GM23338 (cell line): ENCODE results near the gene GPR25. TPM values are rescaled to one million over a fixed set of nuclear protein-coding genes. Genes with fewer than 3 reads are reported as not detected.
A peak's percentile ranks its signal among the peaks of the same experiment; 100 is the strongest.

Experiments used
- ATAC-seq: fragments of 200-7000 bp; cut with Tn5 transposase; 3 replicates; pipeline ENCODE4 v1.9.1; 2020
- DNase-seq: peaks from one replicate; pipeline ENCODE4 v3.0.0-alpha.2; 2015; ENCODE audit warnings: low spot score
- H2AFZ ChIP-seq: fragments of 200-600 bp; sonication (generic); 2 replicates; pipeline ENCODE4 v1.8.0; 2016; ENCODE audit warnings: antibody characterized with exemption, mild to moderate bottlenecking, moderate library complexity
- H3F3A ChIP-seq: fragments of 200-600 bp; sonication (generic); replicated peaks from 2 replicates; pipeline ENCODE4 v1.8.0; 2017; ENCODE audit warnings: antibody characterized with exemption, mixed run types, low read depth
- H3K27ac ChIP-seq: fragments of 200-600 bp; sonication (generic); 2 replicates; pipeline ENCODE4 v1.6.1; 2016; ENCODE audit warnings: low read depth
- H3K27me3 ChIP-seq: fragments of 200-600 bp; sonication (generic); 2 replicates; pipeline ENCODE4 v1.8.0; 2016; ENCODE audit warnings: mild to moderate bottlenecking, mixed run types, moderate library complexity; ENCODE audit not compliant: insufficient read depth
- H3K36me3 ChIP-seq: fragments of 200-600 bp; sonication (generic); 2 replicates; pipeline ENCODE4 v1.8.0; 2016; ENCODE audit warnings: mild to moderate bottlenecking; ENCODE audit not compliant: insufficient read depth
- H3K4me1 ChIP-seq: fragments of 200-600 bp; sonication (generic); 2 replicates; pipeline ENCODE4 v1.8.0; 2016; ENCODE audit warnings: mild to moderate bottlenecking, moderate library complexity; ENCODE audit not compliant: insufficient read depth
- H3K4me2 ChIP-seq: fragments of 200-600 bp; sonication (generic); 2 replicates; pipeline ENCODE4 v1.7.1; 2017; ENCODE audit warnings: mixed run types
- H3K4me3 ChIP-seq: fragments of 200-600 bp; sonication (generic); 2 replicates; pipeline ENCODE4 v1.6.1; 2016; ENCODE audit warnings: mixed run types
- H3K79me2 ChIP-seq: fragments of 200-600 bp; sonication (generic); replicated peaks from 2 replicates; pipeline ENCODE4 v1.8.0; 2017; ENCODE audit warnings: mild to moderate bottlenecking; ENCODE audit not compliant: insufficient read depth
- H3K9me2 ChIP-seq: fragments of 200-600 bp; sonication (generic); 2 replicates; pipeline ENCODE4 v1.8.0; 2017; ENCODE audit not compliant: insufficient read depth
- H4K20me1 ChIP-seq: fragments of 200-600 bp; sonication (generic); replicated peaks from 2 replicates; pipeline ENCODE4 v1.8.0; 2017; ENCODE audit warnings: mild to moderate bottlenecking; ENCODE audit not compliant: insufficient read depth
- H3K27ac Mint-ChIP-seq: 2 replicates; pipeline ENCODE4 v1.8.0; 2020; ENCODE audit warnings: inconsistent platforms, mild to moderate bottlenecking, moderate library complexity, mixed read lengths
- H3K27me3 Mint-ChIP-seq: 3 replicates; pipeline ENCODE4 v1.8.0; 2022; ENCODE audit warnings: low read depth, mild to moderate bottlenecking, moderate library complexity, mixed read lengths, inconsistent platforms; ENCODE audit not compliant: insufficient read depth, poor library complexity
- H3K36me3 Mint-ChIP-seq: 3 replicates; pipeline ENCODE4 v1.8.0; 2021; ENCODE audit warnings: low read depth, mild to moderate bottlenecking, inconsistent platforms, moderate library complexity, mixed read lengths
- H3K4me1 Mint-ChIP-seq: 3 replicates; pipeline ENCODE4 v1.8.0; 2020; ENCODE audit warnings: mild to moderate bottlenecking, inconsistent platforms, mixed read lengths
- H3K4me3 Mint-ChIP-seq: 3 replicates; pipeline ENCODE4 v1.8.0; 2021; ENCODE audit warnings: moderate library complexity, mild to moderate bottlenecking, inconsistent platforms, mixed read lengths
- H3K9me3 Mint-ChIP-seq: 3 replicates; pipeline ENCODE4 v1.8.0; 2020; ENCODE audit warnings: moderate library complexity, mild to moderate bottlenecking, inconsistent platforms, mixed read lengths
- CREB1 ChIP-seq: fragments of 250-450 bp; sonication (Bioruptor Pico); IDR thresholded peaks from 2 replicates; pipeline ENCODE4 v1.5.0; 2020; ENCODE audit warnings: low read depth, mild to moderate bottlenecking, moderate library complexity
- EZH2 ChIP-seq: fragments of 200-600 bp; sonication (generic); IDR thresholded peaks from one replicate; pipeline ENCODE4 v1.8.0; 2017; ENCODE audit warnings: antibody characterized with exemption, mild to moderate bottlenecking, low read depth; ENCODE audit not compliant: unreplicated experiment
- EZH2phosphoT487 ChIP-seq: fragments of 200-600 bp; sonication (generic); IDR thresholded peaks from one replicate; pipeline ENCODE4 v1.8.1; 2018; ENCODE audit warnings: antibody characterized with exemption; ENCODE audit not compliant: unreplicated experiment
- JUNB ChIP-seq: IDR thresholded peaks from one replicate; pipeline ENCODE4 v1.6.1; 2016; ENCODE audit warnings: antibody characterized with exemption; ENCODE audit not compliant: unreplicated experiment
- NANOG ChIP-seq: IDR thresholded peaks from 2 replicates; pipeline ENCODE4 v1.6.1; 2016; ENCODE audit warnings: antibody characterized with exemption, borderline replicate concordance
- POLR2AphosphoS5 ChIP-seq: IDR thresholded peaks from 2 replicates; pipeline ENCODE4 v1.6.1; 2016; ENCODE audit warnings: antibody characterized with exemption, low read depth
- STAT1 ChIP-seq: IDR thresholded peaks from one replicate; pipeline ENCODE4 v1.6.1; 2016; ENCODE audit warnings: antibody characterized with exemption; ENCODE audit not compliant: unreplicated experiment
- ZNF114 ChIP-seq: fragments of 250-450 bp; sonication (Bioruptor Pico); IDR thresholded peaks from 2 replicates; pipeline ENCODE4 v1.5.0; 2020; ENCODE audit warnings: mild to moderate bottlenecking, moderate library complexity
- ZNF331 ChIP-seq: fragments of 250-450 bp; sonication (Bioruptor Pico); IDR thresholded peaks from 2 replicates; pipeline ENCODE4 v1.5.0; 2020; ENCODE audit warnings: low read depth, mild to moderate bottlenecking, moderate library complexity
- polyA plus RNA-seq: library from polyadenylated mRNA; unstranded; fragments of >200 nt; fragmentation: Nextera tagmentation; extraction: Ambion mirVana; gene quantifications from 2 replicates; pipeline ENCODE4 v1.2.1, GENCODE V29; 2016
- total RNA-seq: library from RNA; depleted of rRNA; stranded (reverse); fragments of >200 nt; shearing (Covaris generic); gene quantifications from 2 replicates; pipeline ENCODE4 v1.2.3, GENCODE V29; 2014
- TF ChIP-seq, protein P1 (sequence below): IDR thresholded peaks from one replicate; pipeline ENCODE4 v1.6.1; 2018; ENCODE audit warnings: antibody characterized with exemption; ENCODE audit not compliant: unreplicated experiment
- TF ChIP-seq, protein P2 (sequence below): IDR thresholded peaks from 2 replicates; pipeline ENCODE4 v1.6.1; 2016; ENCODE audit warnings: antibody characterized with exemption
- TF ChIP-seq, protein P3 (sequence below): fragments of 250-450 bp; sonication (Bioruptor Pico); IDR thresholded peaks from 2 replicates; pipeline ENCODE4 v1.5.0; 2020; ENCODE audit warnings: mild to moderate bottlenecking, moderate library complexity
- TF ChIP-seq, protein P4 (sequence below), 2 experiments: fragments of 200-600 bp in 1 of 2; sonication (generic) in 1 of 2; conservative IDR thresholded peaks; 2 replicates each; pipeline versions ENCODE4 v1.5.1 to v1.6.1; 2016 to 2017; ENCODE audit warnings: antibody characterized with exemption in 2 of 2, low read depth in 2 of 2, mild to moderate bottlenecking in 2 of 2, moderate library complexity in 1 of 2

GPR25 gene
- total and polyA plus RNA-seq, 2 experiments from 2014 or later = not detected

DNA sequence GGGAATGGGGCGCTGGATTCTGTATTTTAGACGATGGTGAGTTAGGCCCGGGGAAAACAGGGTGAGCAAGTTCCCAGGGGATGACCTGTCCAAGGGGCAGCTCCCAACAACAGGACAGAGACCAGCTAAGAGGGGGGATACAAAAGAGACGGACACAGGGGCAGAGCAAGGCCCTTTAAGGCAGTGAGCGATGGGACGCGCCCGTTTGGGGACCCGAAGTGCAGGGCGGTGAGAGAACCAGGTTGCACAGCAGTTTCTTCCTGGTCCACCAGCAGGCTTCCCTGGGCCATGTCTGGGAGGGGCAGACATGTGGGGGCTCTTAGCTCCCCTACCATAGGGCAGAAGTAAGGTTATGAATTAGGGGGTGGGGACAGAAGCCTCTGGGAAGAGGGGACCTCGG lies 43.9 kb downstream of the GPR25 start:
- H4K20me1 ChIP-seq = no peaks in the 10 kb centered on the region
- ATAC-seq = peak; percentile 27
- peak; percentile 55 for DNase-seq
- peak overlapping the region; percentile 24; the same call in 1 of the 2 replicates for H3K27ac Mint-ChIP-seq
- H3K27ac ChIP-seq = peak overlapping the region; percentile 69; the same call in 1 of the 2 replicates
- H3K36me3 Mint-ChIP-seq = peaks cover 21% of the 10 kb centered on the region
- H3K4me3 ChIP-seq = peak overlapping the region; percentile 59
- peak overlapping the region; percentile 38; the same call in 2 of the 3 replicates for H3K4me3 Mint-ChIP-seq
- H3K4me2 ChIP-seq = peak overlapping the region; percentile 85
- peaks cover 12% of the 10 kb centered on the region for H3K4me1 Mint-ChIP-seq
- peaks cover 12% of the 10 kb centered on the region for H3K27me3 Mint-ChIP-seq
- TF ChIP-seq, protein P1, sequence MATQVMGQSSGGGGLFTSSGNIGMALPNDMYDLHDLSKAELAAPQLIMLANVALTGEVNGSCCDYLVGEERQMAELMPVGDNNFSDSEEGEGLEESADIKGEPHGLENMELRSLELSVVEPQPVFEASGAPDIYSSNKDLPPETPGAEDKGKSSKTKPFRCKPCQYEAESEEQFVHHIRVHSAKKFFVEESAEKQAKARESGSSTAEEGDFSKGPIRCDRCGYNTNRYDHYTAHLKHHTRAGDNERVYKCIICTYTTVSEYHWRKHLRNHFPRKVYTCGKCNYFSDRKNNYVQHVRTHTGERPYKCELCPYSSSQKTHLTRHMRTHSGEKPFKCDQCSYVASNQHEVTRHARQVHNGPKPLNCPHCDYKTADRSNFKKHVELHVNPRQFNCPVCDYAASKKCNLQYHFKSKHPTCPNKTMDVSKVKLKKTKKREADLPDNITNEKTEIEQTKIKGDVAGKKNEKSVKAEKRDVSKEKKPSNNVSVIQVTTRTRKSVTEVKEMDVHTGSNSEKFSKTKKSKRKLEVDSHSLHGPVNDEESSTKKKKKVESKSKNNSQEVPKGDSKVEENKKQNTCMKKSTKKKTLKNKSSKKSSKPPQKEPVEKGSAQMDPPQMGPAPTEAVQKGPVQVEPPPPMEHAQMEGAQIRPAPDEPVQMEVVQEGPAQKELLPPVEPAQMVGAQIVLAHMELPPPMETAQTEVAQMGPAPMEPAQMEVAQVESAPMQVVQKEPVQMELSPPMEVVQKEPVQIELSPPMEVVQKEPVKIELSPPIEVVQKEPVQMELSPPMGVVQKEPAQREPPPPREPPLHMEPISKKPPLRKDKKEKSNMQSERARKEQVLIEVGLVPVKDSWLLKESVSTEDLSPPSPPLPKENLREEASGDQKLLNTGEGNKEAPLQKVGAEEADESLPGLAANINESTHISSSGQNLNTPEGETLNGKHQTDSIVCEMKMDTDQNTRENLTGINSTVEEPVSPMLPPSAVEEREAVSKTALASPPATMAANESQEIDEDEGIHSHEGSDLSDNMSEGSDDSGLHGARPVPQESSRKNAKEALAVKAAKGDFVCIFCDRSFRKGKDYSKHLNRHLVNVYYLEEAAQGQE = no peak
- TF ChIP-seq POLR2AphosphoS5 (no peak), ZNF331 (CRISPR knock-in tag) (no peak), ZNF114 (CRISPR knock-in tag) (no peak), EZH2phosphoT487 (no peak), NANOG (no peak), STAT1 (no peak), EZH2 (no peak), JUNB (no peak), CREB1 (no peak)
- TF ChIP-seq, protein P2, sequence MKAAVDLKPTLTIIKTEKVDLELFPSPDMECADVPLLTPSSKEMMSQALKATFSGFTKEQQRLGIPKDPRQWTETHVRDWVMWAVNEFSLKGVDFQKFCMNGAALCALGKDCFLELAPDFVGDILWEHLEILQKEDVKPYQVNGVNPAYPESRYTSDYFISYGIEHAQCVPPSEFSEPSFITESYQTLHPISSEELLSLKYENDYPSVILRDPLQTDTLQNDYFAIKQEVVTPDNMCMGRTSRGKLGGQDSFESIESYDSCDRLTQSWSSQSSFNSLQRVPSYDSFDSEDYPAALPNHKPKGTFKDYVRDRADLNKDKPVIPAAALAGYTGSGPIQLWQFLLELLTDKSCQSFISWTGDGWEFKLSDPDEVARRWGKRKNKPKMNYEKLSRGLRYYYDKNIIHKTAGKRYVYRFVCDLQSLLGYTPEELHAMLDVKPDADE = no peak
- TF ChIP-seq, protein P3, sequence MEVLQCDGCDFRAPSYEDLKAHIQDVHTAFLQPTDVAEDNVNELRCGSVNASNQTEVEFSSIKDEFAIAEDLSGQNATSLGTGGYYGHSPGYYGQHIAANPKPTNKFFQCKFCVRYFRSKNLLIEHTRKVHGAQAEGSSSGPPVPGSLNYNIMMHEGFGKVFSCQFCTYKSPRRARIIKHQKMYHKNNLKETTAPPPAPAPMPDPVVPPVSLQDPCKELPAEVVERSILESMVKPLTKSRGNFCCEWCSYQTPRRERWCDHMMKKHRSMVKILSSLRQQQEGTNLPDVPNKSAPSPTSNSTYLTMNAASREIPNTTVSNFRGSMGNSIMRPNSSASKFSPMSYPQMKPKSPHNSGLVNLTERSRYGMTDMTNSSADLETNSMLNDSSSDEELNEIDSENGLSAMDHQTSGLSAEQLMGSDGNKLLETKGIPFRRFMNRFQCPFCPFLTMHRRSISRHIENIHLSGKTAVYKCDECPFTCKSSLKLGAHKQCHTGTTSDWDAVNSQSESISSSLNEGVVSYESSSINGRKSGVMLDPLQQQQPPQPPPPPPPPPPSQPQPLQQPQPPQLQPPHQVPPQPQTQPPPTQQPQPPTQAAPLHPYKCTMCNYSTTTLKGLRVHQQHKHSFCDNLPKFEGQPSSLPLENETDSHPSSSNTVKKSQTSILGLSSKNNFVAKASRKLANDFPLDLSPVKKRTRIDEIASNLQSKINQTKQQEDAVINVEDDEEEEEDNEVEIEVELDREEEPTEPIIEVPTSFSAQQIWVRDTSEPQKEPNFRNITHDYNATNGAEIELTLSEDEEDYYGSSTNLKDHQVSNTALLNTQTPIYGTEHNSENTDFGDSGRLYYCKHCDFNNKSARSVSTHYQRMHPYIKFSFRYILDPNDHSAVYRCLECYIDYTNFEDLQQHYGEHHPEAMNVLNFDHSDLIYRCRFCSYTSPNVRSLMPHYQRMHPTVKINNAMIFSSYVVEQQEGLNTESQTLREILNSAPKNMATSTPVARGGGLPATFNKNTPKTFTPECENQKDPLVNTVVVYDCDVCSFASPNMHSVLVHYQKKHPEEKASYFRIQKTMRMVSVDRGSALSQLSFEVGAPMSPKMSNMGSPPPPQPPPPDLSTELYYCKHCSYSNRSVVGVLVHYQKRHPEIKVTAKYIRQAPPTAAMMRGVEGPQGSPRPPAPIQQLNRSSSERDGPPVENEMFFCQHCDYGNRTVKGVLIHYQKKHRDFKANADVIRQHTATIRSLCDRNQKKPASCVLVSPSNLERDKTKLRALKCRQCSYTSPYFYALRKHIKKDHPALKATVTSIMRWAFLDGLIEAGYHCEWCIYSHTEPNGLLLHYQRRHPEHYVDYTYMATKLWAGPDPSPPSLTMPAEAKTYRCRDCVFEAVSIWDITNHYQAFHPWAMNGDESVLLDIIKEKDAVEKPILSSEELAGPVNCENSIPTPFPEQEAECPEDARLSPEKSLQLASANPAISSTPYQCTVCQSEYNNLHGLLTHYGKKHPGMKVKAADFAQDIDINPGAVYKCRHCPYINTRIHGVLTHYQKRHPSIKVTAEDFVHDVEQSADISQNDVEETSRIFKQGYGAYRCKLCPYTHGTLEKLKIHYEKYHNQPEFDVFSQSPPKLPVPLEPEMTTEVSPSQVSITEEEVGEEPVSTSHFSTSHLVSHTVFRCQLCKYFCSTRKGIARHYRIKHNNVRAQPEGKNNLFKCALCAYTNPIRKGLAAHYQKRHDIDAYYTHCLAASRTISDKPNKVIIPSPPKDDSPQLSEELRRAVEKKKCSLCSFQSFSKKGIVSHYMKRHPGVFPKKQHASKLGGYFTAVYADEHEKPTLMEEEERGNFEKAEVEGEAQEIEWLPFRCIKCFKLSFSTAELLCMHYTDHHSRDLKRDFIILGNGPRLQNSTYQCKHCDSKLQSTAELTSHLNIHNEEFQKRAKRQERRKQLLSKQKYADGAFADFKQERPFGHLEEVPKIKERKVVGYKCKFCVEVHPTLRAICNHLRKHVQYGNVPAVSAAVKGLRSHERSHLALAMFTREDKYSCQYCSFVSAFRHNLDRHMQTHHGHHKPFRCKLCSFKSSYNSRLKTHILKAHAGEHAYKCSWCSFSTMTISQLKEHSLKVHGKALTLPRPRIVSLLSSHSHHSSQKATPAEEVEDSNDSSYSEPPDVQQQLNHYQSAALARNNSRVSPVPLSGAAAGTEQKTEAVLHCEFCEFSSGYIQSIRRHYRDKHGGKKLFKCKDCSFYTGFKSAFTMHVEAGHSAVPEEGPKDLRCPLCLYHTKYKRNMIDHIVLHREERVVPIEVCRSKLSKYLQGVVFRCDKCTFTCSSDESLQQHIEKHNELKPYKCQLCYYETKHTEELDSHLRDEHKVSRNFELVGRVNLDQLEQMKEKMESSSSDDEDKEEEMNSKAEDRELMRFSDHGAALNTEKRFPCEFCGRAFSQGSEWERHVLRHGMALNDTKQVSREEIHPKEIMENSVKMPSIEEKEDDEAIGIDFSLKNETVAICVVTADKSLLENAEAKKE = no peak
- TF ChIP-seq, protein P4, sequence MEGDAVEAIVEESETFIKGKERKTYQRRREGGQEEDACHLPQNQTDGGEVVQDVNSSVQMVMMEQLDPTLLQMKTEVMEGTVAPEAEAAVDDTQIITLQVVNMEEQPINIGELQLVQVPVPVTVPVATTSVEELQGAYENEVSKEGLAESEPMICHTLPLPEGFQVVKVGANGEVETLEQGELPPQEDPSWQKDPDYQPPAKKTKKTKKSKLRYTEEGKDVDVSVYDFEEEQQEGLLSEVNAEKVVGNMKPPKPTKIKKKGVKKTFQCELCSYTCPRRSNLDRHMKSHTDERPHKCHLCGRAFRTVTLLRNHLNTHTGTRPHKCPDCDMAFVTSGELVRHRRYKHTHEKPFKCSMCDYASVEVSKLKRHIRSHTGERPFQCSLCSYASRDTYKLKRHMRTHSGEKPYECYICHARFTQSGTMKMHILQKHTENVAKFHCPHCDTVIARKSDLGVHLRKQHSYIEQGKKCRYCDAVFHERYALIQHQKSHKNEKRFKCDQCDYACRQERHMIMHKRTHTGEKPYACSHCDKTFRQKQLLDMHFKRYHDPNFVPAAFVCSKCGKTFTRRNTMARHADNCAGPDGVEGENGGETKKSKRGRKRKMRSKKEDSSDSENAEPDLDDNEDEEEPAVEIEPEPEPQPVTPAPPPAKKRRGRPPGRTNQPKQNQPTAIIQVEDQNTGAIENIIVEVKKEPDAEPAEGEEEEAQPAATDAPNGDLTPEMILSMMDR (conservative IDR thresholded peaks at IDR 0.05; ENCODE audit: low read depth in 2 of 2) = no peak
- no peaks in the 10 kb centered on the region for H3F3A ChIP-seq
- H3K79me2 ChIP-seq = no peaks in the 10 kb centered on the region
- H3K9me3 Mint-ChIP-seq = no peaks in the 10 kb centered on the region
- no peaks in the 10 kb centered on the region for H3K36me3 ChIP-seq
- no peaks in the 10 kb centered on the region for H3K27me3 ChIP-seq
- peak overlapping the region; percentile 97 for H2AFZ ChIP-seq
- peaks cover 10% of the 10 kb centered on the region for H3K4me1 ChIP-seq
- 0 out of 2 replicates have a peak, but pooled peaks cover 6% of the 10 kb centered on the region for H3K9me2 ChIP-seq
